CD1c-positive myeloid dendritic cell (primary cell): ENCODE results near the gene MEOX1.

Source experiments
- DNase-seq: peaks from one replicate; pipeline ENCODE4 v3.0.0-alpha.2; 2016; ENCODE audit errors: extremely low spot score

Gene MEOX1

DNA sequence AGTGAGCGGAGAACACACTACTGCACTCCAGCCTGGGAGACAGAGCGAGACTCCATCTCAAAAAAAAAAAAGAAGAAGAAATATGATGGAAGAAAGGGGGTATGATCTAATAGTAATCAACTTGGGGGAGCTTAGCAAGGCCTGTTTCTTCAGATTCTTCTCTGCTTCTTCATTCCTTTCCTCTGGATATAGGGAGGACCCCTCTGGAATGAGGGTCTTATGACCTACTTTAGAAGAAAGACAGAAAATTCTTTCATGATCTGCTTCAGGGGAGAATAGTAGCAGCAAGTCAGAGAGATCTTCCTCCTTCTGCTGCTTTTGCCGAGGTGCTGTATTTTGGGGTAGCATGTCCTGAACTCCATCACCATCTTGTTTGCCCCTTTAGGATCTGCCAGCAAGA, 70.7 kb downstream of the MEOX1 start:
- no peak for DNase-seq
